Activated T-helper 9 cell treated with anti-CD3 and anti-CD28 coated beads, Interleukin-2, amount 50 U/mL, for 16 hours (primary cell): Measurements from ENCODE around the gene TBX6.
"Not testable (repeated sequence)": the region's sequence is repeated elsewhere in the genome, so short reads cannot be mapped to it uniquely, and the experiment has no call there.

Experiments
- DNase-seq: peaks from one replicate; pipeline ENCODE4 v3.0.0-alpha.2; 2020; ENCODE audit warnings: low read depth

Gene TBX6

GRCh38 chr16:30091474-30092372, at the start of gene TBX6:
Gene TBX6 (minus strand): TSS chr16:30091924. CDS start chr16:30091193, 731 bp downstream.
- peak; percentile 92 for DNase-seq

- no peak for DNase-seq
Measured at GRCh38 chr16:30139583-30140481, 48.1 kb upstream of the TBX6 start.

DNA sequence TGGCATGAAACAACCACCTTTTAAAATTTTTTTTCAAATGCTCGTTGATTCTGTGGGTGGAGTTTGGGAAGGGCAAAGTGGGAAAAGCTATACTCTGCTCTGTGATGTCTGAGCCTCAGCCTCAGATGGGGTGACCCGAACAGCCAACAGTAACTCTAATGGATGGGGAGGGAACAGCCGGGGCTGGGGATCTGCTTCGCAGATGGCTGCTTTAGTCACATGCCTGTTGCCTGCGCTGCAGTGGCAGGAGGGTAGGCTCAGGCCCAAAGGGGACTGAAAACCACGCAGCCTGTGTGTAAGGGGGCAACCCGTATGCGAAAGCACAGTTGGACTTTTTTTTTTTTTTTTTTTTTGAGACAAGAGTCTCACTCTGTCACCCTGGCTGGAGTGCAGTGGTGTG, 46.2 kb upstream of the TBX6 start:
- no peak for DNase-seq

DNA sequence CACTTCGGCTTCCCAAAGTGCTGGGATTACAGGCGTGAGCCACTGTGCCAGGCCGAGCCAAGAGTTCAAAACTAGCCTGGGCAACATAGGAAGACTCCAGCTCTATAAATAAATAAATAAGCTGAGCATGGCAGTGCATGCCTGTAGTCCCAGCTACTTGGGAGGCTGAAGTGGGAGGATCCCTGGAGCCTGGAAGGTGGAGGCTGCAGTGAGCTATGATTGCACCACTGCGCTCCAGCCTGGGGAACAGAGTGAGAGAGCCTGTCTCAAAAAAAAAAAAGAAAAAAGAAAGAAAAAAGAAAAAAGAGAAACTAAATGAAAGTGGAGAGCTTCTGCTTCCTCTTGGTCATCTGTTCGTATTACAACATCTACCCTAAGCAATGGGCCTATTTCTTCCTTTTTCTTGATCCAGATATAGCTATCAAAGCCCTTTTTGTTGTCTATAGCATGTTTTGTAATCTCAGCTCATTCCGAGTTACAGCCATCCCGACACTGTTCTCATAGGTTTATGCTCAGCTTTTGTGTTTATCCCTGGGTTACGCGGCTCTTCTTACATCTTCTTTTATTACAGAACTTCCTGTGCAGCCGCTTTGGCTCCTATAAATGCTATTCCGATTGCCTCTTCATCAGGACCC, 45.4 kb upstream of the TBX6 start:
- no peak for DNase-seq

- DNase-seq, result no peak
Measured at GRCh38 chr16:30132591-30132990, 40.9 kb upstream of the TBX6 start.

DNA sequence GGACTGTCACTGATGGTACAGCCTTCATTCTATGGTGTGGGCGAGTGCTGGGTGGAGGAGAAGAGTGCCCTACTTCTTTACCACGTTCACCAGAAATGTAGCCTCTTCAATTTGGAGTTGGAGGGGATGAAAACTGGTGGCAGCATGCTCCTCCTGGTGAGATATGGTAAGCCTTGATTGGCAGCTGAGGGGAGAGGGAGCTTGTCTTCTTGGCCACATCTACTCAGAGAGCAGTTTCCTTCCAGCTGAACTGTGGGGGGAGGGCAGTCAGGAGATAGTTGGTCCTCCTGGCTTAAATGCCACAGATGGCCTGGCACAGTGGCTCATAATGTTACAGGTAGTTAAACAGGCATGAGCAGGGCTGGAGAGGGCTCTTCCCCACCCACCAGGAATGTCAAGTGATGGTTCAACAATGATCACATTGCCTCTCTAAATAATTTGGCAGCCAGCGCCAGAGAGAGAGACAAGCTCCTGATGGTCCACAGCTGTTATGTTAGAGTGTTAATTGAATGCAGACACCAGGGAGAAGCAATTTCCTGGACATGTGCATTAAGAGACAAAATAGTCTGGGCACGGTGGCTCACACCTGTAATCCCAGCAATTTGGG, 40.2 kb upstream of the TBX6 start:
- no peak for DNase-seq

GRCh38 chr16:30127993-30128392, 36.3 kb upstream of the TBX6 start:
- DNase-seq, result no peak

DNA sequence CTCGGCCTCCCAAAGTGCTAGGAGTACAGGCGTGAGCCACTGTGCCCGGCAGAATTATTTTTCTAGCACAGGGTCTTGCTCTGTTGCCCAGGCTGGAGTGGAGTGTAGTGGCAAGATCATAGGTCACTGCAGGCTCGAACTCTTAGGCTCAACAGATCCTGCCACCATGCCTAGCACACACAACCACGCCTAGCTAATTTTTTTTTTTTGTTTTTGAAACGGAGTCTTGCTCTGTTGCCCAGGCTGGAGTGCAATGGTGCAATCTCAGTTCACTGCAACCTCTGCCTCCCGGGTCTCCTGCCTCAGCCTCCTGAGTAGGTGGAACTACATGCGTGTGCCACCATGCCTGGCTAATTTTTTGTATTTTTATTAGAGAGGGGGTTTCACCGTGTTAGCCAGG, 34.0 kb upstream of the TBX6 start:
- not testable (repeated sequence) for DNase-seq

DNA sequence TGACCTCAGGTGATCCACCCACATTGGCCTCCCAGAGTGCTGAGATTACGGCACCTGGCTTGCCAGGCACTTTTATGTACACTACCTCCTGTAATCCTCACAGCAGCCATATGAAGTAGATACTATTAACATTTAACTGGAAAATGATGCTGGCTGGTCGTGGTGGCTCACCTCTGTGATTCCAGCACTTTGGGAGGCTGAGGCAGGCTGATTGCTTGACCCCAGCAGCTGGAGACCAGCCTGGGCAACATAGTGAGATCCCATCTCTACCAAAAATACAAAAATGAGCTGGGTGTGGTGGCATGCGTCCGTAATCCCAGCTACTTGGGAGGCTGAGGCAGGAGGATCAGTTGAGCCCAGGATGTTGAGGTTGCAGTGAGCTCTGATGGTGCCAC, 33.3 kb upstream of the TBX6 start:
- no peak for DNase-seq

DNA sequence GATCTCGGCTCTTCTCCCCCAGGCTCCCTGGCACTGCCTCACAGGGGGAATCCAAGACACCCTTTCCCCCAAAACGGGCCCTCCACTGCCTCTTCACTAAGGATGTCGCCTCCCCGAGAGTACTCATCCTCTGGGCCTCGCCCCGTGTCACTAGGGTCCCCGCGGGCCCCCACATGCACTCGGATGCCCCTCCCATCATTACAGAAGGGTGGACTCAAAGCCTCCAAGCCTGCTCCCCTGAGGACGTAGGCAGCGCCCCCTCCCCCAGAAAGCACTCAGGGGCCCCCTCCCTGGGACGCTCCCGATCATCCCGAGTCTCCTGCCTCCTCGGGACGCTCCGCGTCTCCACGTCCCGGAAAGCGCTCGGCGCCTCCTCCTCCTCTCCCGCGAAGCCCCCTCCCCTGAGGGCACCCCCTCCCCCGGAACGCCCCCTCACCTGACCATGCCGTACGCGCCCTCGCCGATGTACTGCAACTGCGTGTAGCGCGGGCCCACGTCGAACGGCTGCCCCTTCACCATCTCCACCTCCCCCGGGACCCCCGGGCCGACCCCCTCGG, 31.0 kb upstream of the TBX6 start:
- DNase-seq, result no peak

DNA sequence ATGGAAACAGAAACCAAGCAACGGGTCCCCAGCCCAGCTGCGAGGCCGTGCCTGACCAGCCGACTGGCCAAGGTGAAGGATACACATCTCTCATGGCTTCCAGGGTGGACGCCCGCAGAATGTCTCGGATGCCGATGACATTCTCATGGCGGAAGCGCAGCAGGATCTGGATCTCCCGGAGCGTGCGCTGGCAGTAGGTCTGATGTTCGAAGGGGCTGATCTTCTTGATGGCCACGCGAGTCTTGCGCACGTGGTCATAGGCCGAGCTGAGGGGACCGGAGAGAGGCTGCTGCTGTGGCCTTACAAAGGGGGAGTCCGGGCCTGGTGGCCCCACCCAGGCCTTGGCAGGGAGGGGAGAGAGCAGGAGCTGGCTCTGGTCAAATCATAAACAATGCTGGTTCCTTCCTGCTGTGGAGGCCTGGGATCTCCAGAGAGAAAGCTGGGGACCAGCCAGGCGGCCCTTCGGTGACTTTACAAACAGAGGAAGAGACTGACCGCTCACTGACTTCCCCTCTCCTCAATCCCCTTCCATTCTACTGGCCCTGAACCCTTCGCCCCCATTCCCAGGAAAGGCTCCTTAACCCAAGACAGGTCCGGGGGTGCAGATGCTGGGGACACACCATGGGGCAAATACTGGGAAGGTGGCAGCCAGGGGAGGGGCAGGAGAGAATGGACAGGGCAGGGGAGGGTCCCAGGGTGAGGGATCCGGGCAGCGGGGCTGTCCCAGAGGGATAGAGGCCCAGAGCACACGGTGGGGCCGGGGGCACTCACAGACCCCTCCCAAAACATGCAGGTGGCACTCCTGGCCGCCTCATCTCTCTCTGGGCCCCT, 30.2 kb upstream of the TBX6 start:
- DNase-seq, result no peak

DNA sequence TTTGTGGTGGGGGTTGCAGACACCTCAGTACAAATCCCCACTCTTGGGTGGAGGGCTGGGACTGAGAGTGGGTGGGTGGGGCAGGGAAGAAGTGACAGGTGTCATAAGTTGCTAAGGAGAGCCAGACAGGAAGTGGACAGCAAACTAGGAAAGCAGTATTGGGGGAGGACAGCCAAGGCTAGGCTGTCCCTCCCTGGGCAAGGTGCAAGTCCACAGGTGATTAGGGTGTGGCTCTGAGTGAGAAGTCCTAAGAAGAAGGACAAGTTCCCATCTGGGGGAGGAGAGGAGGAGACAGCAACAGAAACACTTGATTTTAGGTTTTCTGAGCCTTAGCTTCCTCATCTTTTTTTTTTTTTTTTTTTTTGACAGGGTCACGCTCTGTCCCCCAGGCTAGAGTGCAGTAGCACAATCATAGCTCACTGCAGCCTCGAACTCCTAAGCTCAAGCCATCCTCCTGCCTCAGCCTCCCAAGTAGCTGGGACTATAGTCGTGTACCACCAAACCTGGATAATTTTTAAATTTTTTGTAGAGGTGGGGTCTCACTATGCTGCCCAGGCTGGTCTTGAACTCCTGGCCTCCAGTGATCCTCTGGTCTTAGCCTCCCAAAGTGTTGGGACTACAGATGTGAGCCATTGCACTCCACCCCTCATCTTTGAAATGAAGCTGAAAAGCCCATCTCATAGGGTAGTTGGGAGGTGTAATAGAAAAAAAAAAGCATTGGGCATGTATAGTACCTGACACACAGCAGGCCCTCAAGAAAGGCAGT, 28.8 kb upstream of the TBX6 start:
- no peak for DNase-seq

- DNase-seq, result no peak
Measured at GRCh38 chr16:30119428-30119827, 27.7 kb upstream of the TBX6 start.

GRCh38 chr16:30117768-30118167, 26.0 kb upstream of the TBX6 start:
- DNase-seq, result no peak

GRCh38 chr16:30116291-30117207, 24.8 kb upstream of the TBX6 start:
- no peak for DNase-seq

- no peak for DNase-seq
Measured at GRCh38 chr16:30115238-30115637, 23.5 kb upstream of the TBX6 start.

DNA sequence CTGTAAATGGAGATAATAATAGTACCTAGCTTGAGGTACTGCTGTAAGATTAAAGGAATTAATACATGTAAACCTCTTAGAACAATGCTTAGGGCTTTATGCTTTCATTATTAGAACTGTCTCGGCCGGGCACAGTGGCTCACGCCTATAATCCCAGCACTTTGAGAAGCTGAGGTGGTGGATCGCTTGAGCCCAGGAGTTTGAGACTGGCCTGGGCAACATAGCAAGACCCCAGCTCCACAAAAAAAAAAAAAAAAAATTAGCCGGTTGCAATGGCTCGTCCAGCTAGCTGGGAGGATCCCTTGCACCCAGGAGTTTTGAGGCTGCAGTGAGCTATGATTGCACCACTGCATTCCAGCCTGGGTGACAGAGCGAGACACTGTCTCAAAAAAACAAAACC, 23.1 kb upstream of the TBX6 start:
- DNase-seq, result not testable (repeated sequence)

GRCh38 chr16:30114411-30114810, 22.7 kb upstream of the TBX6 start:
- DNase-seq, result no peak
